GOT3 (cell line): Measurements from ENCODE around the gene PCDHB9.

ENCODE experiments used
- DNase-seq: peaks from one replicate; lab custom pipeline; 2025; ENCODE audit warnings: mixed read lengths; lab: John Stamatoyannopoulos, UW

PCDHB9 gene

GRCh38 chr5:141236516-141237313 is 49.8 kb downstream of the PCDHB9 start:
- no peak for DNase-seq
